ENCODE measurements around the gene SPATA2L.

- TF ChIP-seq CTCF (optimal IDR thresholded peaks at IDR 0.05 in 1 of 3, IDR thresholded peaks at IDR 0.05 in 1 of 3, conservative IDR thresholded peaks at IDR 0.05 in 1 of 3; ENCODE audit: extremely low read depth in 1 of 3, insufficient read depth in 2 of 3, low read length in 3 of 3) (no peak), EZH2 (IDR thresholded peaks at IDR 0.05; ENCODE audit: low read length) (no peak)
Observed at GRCh38 chr16:89730610-89731234, 29.2 kb upstream of the SPATA2L start.
